Measurements from ENCODE around the gene BTBD8. TPM values are rescaled to one million over a fixed set of nuclear protein-coding genes. Genes with fewer than 3 reads are reported as not detected.

The BTBD8 gene
- total RNA-seq (1.9 TPM), polyA plus RNA-seq (under 1 TPM in 3 of 4 donors, not detected in 1; 0.65 to 0.87 (median 0.67) TPM)

- Histone ChIP-seq H3K9me3 (ENCODE audit: control insufficient read depth in 2 of 2, low read length in 2 of 2) (peaks cover 0 to 1% of the 10 kb centered on the region in 2 experiments), H3K4me1 (ENCODE audit: control insufficient read depth, insufficient read depth, low read length, poor library complexity, severe bottlenecking) (peaks cover 16% of the 10 kb centered on the region), H3K27me3 (ENCODE audit: control insufficient read depth, insufficient read depth, low read length) (no peaks in the 10 kb centered on the region), H3K27ac (ENCODE audit: insufficient read depth, low read length, poor library complexity, severe bottlenecking) (peak within 1 kb of the TSS; percentile 41), H3K4me3 (ENCODE audit: low read depth, low read length) (peak within 1 kb of the TSS; percentile 84), H3K36me3 (ENCODE audit: control insufficient read depth, insufficient read depth, low read length) (no peaks in the 10 kb centered on the region)
- Mint-ChIP-seq H3K4me1 (peaks cover 7 to 24% (median 13%) of the 10 kb centered on the region in 4 donors), H3K36me3 (no peaks in the 10 kb centered on the region), H3K27me3 (no peaks in the 10 kb centered on the region), H3K9me3 (peaks cover 0 to 6% (median 2%) of the 10 kb centered on the region in 7 donors), H3K4me3 (peak within 1 kb of the TSS; percentile 85 to 98 (median 98)), H3K27ac (peak within 1 kb of the TSS; percentile 89 to 96 (median 94))
- DNase-seq (peak; percentile 75 to 90 (median 84)), ATAC-seq (ENCODE audit: low read depth in 2 of 2) (peak; percentile 95 to 97)
Observed at GRCh38 chr1:92080128-92080985, at the start of gene BTBD8. BTBD8 (plus strand) TSS chr1:92080345; CDS start chr1:92080572, 227 bp downstream.

- H3K27me3 Mint-ChIP-seq, result peaks cover 57% of the 10 kb centered on the region
- no peak overlapping the region for H3K4me3 ChIP-seq (ENCODE audit: low read depth, low read length)
- peak in 1 of 3 donors; percentile 17 for DNase-seq
- H3K27ac Mint-ChIP-seq, result no peak overlapping the region
- no peaks in the 10 kb centered on the region for H3K36me3 ChIP-seq (ENCODE audit: control insufficient read depth, insufficient read depth, low read length)
- peak overlapping the region in 3 of 4 donors; percentile 29 to 75 (median 59) for H3K4me3 Mint-ChIP-seq
- H3K27me3 ChIP-seq (ENCODE audit: control insufficient read depth, insufficient read depth, low read length), result peaks cover 34% of the 10 kb centered on the region
- peaks cover 4 to 11% (median 6%) of the 10 kb centered on the region in 4 donors for H3K4me1 Mint-ChIP-seq
- H3K36me3 Mint-ChIP-seq, result no peaks in the 10 kb centered on the region
- peaks cover 0 to 1% (median 0%) of the 10 kb centered on the region in 7 donors for H3K9me3 Mint-ChIP-seq
- no peak for ATAC-seq (ENCODE audit: low read depth in 2 of 2)
- no peak overlapping the region for H3K27ac ChIP-seq (ENCODE audit: insufficient read depth, low read length, poor library complexity, severe bottlenecking)
- H3K4me1 ChIP-seq (ENCODE audit: control insufficient read depth, insufficient read depth, low read length, poor library complexity, severe bottlenecking), result no peaks in the 10 kb centered on the region
- no peaks in the 10 kb centered on the region for H3K9me3 ChIP-seq (ENCODE audit: control insufficient read depth in 2 of 2, low read length in 2 of 2)
Observed at GRCh38 chr1:92030656-92031107, 49.5 kb upstream of the BTBD8 start.

GRCh38 chr1:92031281-92032110 lies 48.6 kb upstream of the BTBD8 start:
- H3K9me3 Mint-ChIP-seq, result peaks cover 0 to 1% (median 0%) of the 10 kb centered on the region in 7 donors
- no peak overlapping the region for H3K4me3 Mint-ChIP-seq
- no peak for ATAC-seq (ENCODE audit: low read depth in 2 of 2)
- H3K27me3 Mint-ChIP-seq, result peaks cover 57% of the 10 kb centered on the region
- Histone ChIP-seq H3K4me3 (ENCODE audit: low read depth, low read length) (no peak overlapping the region), H3K27ac (ENCODE audit: insufficient read depth, low read length, poor library complexity, severe bottlenecking) (no peak overlapping the region), H3K4me1 (ENCODE audit: control insufficient read depth, insufficient read depth, low read length, poor library complexity, severe bottlenecking) (no peaks in the 10 kb centered on the region), H3K27me3 (ENCODE audit: control insufficient read depth, insufficient read depth, low read length) (peaks cover 35% of the 10 kb centered on the region), H3K9me3 (ENCODE audit: control insufficient read depth in 2 of 2, low read length in 2 of 2) (no peaks in the 10 kb centered on the region), H3K36me3 (ENCODE audit: control insufficient read depth, insufficient read depth, low read length) (no peaks in the 10 kb centered on the region)
- no peak for DNase-seq
- no peaks in the 10 kb centered on the region for H3K36me3 Mint-ChIP-seq
- H3K27ac Mint-ChIP-seq, result no peak overlapping the region
- peaks cover 4 to 11% (median 6%) of the 10 kb centered on the region in 4 donors for H3K4me1 Mint-ChIP-seq

GRCh38 chr1:92037400-92037799 lies 42.7 kb upstream of the BTBD8 start:
- Mint-ChIP-seq H3K36me3 (no peaks in the 10 kb centered on the region), H3K4me1 (no peaks in the 10 kb centered on the region), H3K27me3 (peaks cover 22% of the 10 kb centered on the region), H3K27ac (no peak overlapping the region), H3K4me3 (no peak overlapping the region), H3K9me3 (peaks cover 0 to 3% (median 0%) of the 10 kb centered on the region in 7 donors)
- Histone ChIP-seq H3K27me3 (ENCODE audit: control insufficient read depth, insufficient read depth, low read length) (peaks cover 13% of the 10 kb centered on the region), H3K9me3 (ENCODE audit: control insufficient read depth in 2 of 2, low read length in 2 of 2) (no peaks in the 10 kb centered on the region), H3K27ac (ENCODE audit: insufficient read depth, low read length, poor library complexity, severe bottlenecking) (no peak overlapping the region), H3K4me1 (ENCODE audit: control insufficient read depth, insufficient read depth, low read length, poor library complexity, severe bottlenecking) (no peaks in the 10 kb centered on the region), H3K4me3 (ENCODE audit: low read depth, low read length) (no peak overlapping the region), H3K36me3 (ENCODE audit: control insufficient read depth, insufficient read depth, low read length) (no peaks in the 10 kb centered on the region)
- DNase-seq, result no peak
- ATAC-seq (ENCODE audit: low read depth in 2 of 2), result no peak

GRCh38 chr1:92038695-92039346 lies 41.3 kb upstream of the BTBD8 start:
- no peak for ATAC-seq (ENCODE audit: low read depth in 2 of 2)

GRCh38 chr1:92040971-92041370 lies 39.2 kb upstream of the BTBD8 start:
- Mint-ChIP-seq H3K27me3 (peaks cover 20% of the 10 kb centered on the region), H3K4me1 (no peaks in the 10 kb centered on the region), H3K36me3 (no peaks in the 10 kb centered on the region), H3K27ac (no peak overlapping the region), H3K4me3 (no peak overlapping the region), H3K9me3 (peaks cover 0 to 3% (median 0%) of the 10 kb centered on the region in 7 donors)
- H3K4me1 ChIP-seq (ENCODE audit: control insufficient read depth, insufficient read depth, low read length, poor library complexity, severe bottlenecking), result no peaks in the 10 kb centered on the region
- H3K27me3 ChIP-seq (ENCODE audit: control insufficient read depth, insufficient read depth, low read length), result peaks cover 2% of the 10 kb centered on the region
- no peaks in the 10 kb centered on the region for H3K9me3 ChIP-seq (ENCODE audit: control insufficient read depth in 2 of 2, low read length in 2 of 2)
- DNase-seq (no peak), ATAC-seq (ENCODE audit: low read depth in 2 of 2) (no peak)
- no peak overlapping the region for H3K4me3 ChIP-seq (ENCODE audit: low read depth, low read length)
- no peak overlapping the region for H3K27ac ChIP-seq (ENCODE audit: insufficient read depth, low read length, poor library complexity, severe bottlenecking)
- no peaks in the 10 kb centered on the region for H3K36me3 ChIP-seq (ENCODE audit: control insufficient read depth, insufficient read depth, low read length)

More at GRCh38 chr1:92038695-92039346, 41.3 kb upstream of the BTBD8 start:
- H3K4me3 ChIP-seq (ENCODE audit: low read depth, low read length), result no peak overlapping the region
- DNase-seq, result no peak
- Mint-ChIP-seq H3K36me3 (no peaks in the 10 kb centered on the region), H3K27me3 (peaks cover 15% of the 10 kb centered on the region), H3K4me1 (no peaks in the 10 kb centered on the region), H3K4me3 (no peak overlapping the region), H3K9me3 (peaks cover 0 to 3% (median 0%) of the 10 kb centered on the region in 7 donors), H3K27ac (no peak overlapping the region)
- peaks cover 8% of the 10 kb centered on the region for H3K27me3 ChIP-seq (ENCODE audit: control insufficient read depth, insufficient read depth, low read length)
- H3K27ac ChIP-seq (ENCODE audit: insufficient read depth, low read length, poor library complexity, severe bottlenecking), result no peak overlapping the region
- H3K4me1 ChIP-seq (ENCODE audit: control insufficient read depth, insufficient read depth, low read length, poor library complexity, severe bottlenecking), result no peaks in the 10 kb centered on the region
- H3K9me3 ChIP-seq (ENCODE audit: control insufficient read depth in 2 of 2, low read length in 2 of 2), result no peaks in the 10 kb centered on the region
- no peaks in the 10 kb centered on the region for H3K36me3 ChIP-seq (ENCODE audit: control insufficient read depth, insufficient read depth, low read length)

- H3K9me3 ChIP-seq (ENCODE audit: control insufficient read depth in 2 of 2, low read length in 2 of 2), result no peaks in the 10 kb centered on the region
- Mint-ChIP-seq H3K4me1 (no peaks in the 10 kb centered on the region), H3K9me3 (no peaks in the 10 kb centered on the region), H3K27me3 (peaks cover 31% of the 10 kb centered on the region), H3K36me3 (no peaks in the 10 kb centered on the region), H3K27ac (no peak overlapping the region), H3K4me3 (no peak overlapping the region)
- no peak overlapping the region for H3K4me3 ChIP-seq (ENCODE audit: low read depth, low read length)
- DNase-seq (no peak), ATAC-seq (ENCODE audit: low read depth in 2 of 2) (no peak)
- H3K27ac ChIP-seq (ENCODE audit: insufficient read depth, low read length, poor library complexity, severe bottlenecking), result no peak overlapping the region
- no peaks in the 10 kb centered on the region for H3K27me3 ChIP-seq (ENCODE audit: control insufficient read depth, insufficient read depth, low read length)
- H3K36me3 ChIP-seq (ENCODE audit: control insufficient read depth, insufficient read depth, low read length), result no peaks in the 10 kb centered on the region
- no peaks in the 10 kb centered on the region for H3K4me1 ChIP-seq (ENCODE audit: control insufficient read depth, insufficient read depth, low read length, poor library complexity, severe bottlenecking)
Observed at GRCh38 chr1:92043621-92044020, 36.5 kb upstream of the BTBD8 start.
